Measurements from ENCODE around the gene APMAP.

GRCh38 chr20:24968278-24968800, 24.2 kb downstream of the APMAP start:
- no peak for TF ChIP-seq TAF1 (IDR thresholded peaks at IDR 0.05; ENCODE audit: borderline replicate concordance, insufficient read depth, low read length)
- TF ChIP-seq POLR2AphosphoS5 (IDR thresholded peaks at IDR 0.05; ENCODE audit: low read depth, low read length): no peak

All from PFSK-1 (cell line).